DND-41 (cell line): ENCODE measurements around the gene PLEKHA6.

Experiments
- CTCF ChIP-seq: IDR thresholded peaks from 2 replicates; pipeline ENCODE4 v1.5.1; 2012; ENCODE audit warnings: borderline replicate concordance, low read length, moderate library complexity, mild to moderate bottlenecking; ENCODE audit not compliant: poor library complexity, severe bottlenecking; ENCODE audit errors: extremely low read depth
- EZH2 ChIP-seq: IDR thresholded peaks from 3 replicates; pipeline ENCODE4 v1.6.1; 2012; ENCODE audit warnings: borderline replicate concordance, low read depth, mild to moderate bottlenecking, moderate library complexity, low read length, inconsistent platforms; ENCODE audit not compliant: severe bottlenecking

DNA sequence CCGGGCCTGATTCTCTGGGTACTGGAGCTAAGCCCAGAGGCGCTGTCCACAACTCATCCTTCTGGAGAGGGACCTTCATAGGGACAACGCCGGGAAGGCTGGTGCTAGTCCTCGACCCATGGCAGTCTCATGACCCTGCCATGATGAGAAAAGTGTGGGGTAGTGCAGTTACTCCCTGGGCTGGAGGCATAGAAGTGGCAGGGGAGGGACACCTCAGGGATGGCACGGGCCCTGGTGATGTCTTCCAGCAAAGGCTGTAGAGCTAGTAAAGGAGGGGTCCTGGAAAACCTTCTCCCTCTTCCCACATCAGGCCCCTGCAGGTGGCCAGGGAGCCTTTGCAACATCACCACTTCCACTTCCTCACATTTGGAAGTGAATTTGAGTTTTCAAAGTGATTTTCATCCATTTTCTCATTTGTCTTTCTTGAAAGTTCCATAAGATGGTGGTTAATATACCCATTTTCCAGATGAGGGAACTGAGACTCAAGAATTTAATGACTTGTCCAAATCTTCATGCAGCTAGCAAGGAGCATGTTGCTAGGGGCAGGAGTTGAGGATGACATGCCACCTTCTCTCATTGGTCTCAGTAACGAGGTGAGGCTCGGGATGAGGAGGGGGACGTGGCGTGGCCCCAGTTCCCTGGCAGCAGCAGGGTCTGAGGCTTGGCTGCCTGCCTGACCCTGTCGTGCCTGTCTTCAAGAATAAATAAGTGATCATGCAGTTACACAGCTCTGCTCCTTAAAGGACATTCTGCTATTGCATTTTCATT is 142.7 kb downstream of the PLEKHA6 start:
- TF ChIP-seq CTCF (no peak), EZH2 (no peak)
